ES-I3 (cell line): ENCODE measurements around the gene HOXB4.

Experiments used
- H3K36me3 ChIP-seq: 2 replicates; pipeline ENCODE4 v1.6.1; 2013; ENCODE audit warnings: mild to moderate bottlenecking, low read length, control low read depth, moderate library complexity; ENCODE audit not compliant: insufficient read depth
- H3K4me1 ChIP-seq: 2 replicates; pipeline ENCODE4 v1.6.1; 2013; ENCODE audit warnings: mild to moderate bottlenecking, control low read depth, low read length; ENCODE audit not compliant: insufficient read depth
- H3K9ac ChIP-seq: 2 replicates; pipeline ENCODE4 v1.6.1; 2013; ENCODE audit warnings: low read depth, mild to moderate bottlenecking, low read length, moderate library complexity
- H3K9me3 ChIP-seq: 2 replicates; pipeline ENCODE4 v1.6.1; 2013; ENCODE audit warnings: mild to moderate bottlenecking, low read length, moderate library complexity; ENCODE audit not compliant: control insufficient read depth, insufficient read depth

Gene HOXB4

GRCh38 chr17:48592057-48592514 is 13.9 kb upstream of the HOXB4 start:
- H3K36me3 ChIP-seq = no peaks in the 10 kb centered on the region
- H3K9ac ChIP-seq = no peak overlapping the region
- H3K4me1 ChIP-seq = peaks cover 16% of the 10 kb centered on the region
- H3K9me3 ChIP-seq = no peaks in the 10 kb centered on the region

DNA sequence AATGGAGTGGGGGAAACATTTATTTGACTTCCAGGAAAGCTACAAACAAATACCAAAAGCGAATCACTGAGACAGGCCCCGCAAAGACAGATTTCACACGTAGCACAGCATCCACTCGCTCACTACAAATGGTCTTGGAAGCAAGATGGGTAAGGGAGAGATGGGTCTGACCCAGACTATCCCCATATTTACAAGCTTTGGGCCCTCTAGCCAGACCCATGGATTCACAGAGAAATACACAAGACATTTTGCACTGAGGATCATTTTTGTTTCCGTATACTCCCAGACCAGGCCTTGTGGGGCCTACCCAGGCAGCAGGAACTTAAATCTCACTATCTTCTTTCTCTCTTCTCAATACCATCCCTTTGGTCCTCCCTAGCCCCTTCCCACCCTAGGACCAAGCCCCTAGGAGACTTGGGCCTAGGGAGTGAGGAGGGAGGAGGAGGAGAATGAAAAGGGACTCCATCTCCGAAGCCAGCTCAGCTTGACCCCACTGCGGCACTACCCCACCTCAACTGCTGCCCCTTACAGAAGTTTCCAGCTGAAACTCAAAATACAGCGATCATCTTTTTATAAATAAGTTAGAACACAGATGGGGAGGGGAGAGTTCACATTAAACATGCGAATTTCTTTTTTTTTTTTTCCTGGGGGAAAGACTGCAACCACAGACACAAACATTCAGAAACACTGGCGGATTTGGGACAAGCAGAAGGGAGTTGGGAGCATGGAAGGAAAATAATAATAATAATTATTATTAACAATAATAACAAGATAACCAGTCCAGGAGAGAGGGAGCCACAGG is 13.3 kb upstream of the HOXB4 start:
- H3K36me3 ChIP-seq = no peaks in the 10 kb centered on the region
- no peaks in the 10 kb centered on the region for H3K9me3 ChIP-seq
- no peak overlapping the region for H3K9ac ChIP-seq
- H3K4me1 ChIP-seq = peaks cover 15% of the 10 kb centered on the region

- Histone ChIP-seq H3K36me3 (no peaks in the 10 kb centered on the region), H3K9ac (no peak overlapping the region), H3K9me3 (no peaks in the 10 kb centered on the region), H3K4me1 (peaks cover 19% of the 10 kb centered on the region)
Measured at GRCh38 chr17:48590607-48591161, 12.5 kb upstream of the HOXB4 start.

GRCh38 chr17:48589831-48590606 is 11.9 kb upstream of the HOXB4 start, which contains the start of gene HOXB3:
Gene HOXB3, minus strand, starts transcription at chr17:48590241. Its CDS starts 37,767 bp downstream, at chr17:48552474.
- Histone ChIP-seq H3K4me1 (peaks cover 18% of the 10 kb centered on the region), H3K36me3 (no peaks in the 10 kb centered on the region), H3K9ac (no peak within 1 kb of the TSS), H3K9me3 (no peaks in the 10 kb centered on the region)

DNA sequence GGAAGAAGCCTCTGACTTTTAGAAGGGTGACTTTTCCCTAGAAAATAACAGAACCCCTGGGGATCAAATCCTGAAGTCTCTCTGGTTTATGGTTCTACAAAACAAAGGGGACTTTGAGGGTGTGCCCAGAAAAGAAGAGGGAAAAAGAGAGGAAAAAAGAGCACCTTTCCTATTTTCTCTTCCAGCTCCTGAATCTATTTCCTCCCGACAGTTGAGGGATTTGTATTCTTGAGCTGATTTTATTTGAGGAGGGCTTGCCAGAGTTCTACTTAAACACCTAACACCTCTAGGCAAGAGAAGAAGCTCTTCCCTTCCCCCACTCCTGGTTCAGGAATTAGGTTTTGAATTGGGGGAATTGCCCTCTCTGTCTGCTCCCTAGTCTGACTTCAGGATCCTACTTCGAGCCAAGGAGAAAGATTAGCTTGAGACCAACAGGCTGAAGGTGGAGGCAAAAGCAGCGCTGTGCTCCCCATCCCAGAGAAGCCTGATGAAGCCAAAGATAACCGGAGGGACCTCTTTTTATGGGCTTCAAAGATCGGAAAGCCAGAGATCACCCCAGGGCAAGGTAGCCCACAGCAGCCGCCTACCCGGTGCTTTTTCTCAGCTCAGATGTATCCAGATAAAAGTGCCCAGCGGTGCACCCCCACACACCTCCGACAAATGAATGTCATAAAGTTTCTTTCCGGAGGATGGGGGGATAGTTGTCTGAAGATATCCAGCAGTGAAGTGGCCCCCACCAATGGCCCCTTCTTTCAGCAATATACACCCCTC is 11.1 kb upstream of the HOXB4 start:
- H3K36me3 ChIP-seq = no peaks in the 10 kb centered on the region
- no peak overlapping the region for H3K9ac ChIP-seq
- no peaks in the 10 kb centered on the region for H3K9me3 ChIP-seq
- peaks cover 11% of the 10 kb centered on the region for H3K4me1 ChIP-seq

DNA sequence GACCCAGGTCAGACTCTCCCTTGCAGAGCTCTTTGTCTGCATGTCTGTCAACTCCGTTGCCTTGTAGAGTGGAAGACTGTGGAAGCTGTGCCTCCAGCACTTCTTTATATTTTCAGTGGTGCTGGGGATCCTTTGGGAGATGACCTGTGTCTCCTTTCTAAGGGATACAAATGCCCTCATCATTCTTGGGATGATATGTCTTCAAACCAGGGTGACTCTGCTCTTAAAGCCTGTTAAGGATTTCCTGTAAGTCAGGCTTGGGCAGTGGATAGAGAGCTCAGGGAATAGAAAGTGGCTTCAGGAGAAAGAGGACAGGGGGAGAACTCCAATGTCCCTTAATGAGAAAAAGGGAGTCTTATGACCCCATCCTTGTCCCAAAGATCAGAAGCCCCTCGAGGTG is 10.4 kb upstream of the HOXB4 start:
- Histone ChIP-seq H3K36me3 (no peaks in the 10 kb centered on the region), H3K9me3 (no peaks in the 10 kb centered on the region), H3K4me1 (peaks cover 9% of the 10 kb centered on the region), H3K9ac (no peak overlapping the region)

DNA sequence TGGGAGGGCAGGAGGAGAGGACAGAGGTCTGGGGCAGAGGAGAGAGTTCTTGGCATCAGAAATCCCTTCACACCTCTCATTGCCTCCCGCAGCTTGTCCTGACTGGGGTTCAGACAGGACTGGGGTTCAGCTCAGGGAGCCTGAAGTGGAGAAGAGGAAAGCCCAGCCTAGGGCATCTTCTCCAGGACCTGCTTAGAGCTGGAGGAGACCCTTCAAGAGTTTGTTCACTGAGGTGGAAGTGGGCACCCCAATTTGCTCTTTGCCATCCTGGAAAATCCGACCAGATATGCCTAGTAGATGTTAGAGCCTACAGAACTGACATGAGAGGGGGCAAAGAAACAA is 9.9 kb upstream of the HOXB4 start:
- Histone ChIP-seq H3K36me3 (no peaks in the 10 kb centered on the region), H3K4me1 (peaks cover 9% of the 10 kb centered on the region), H3K9ac (no peak overlapping the region), H3K9me3 (no peaks in the 10 kb centered on the region)

DNA sequence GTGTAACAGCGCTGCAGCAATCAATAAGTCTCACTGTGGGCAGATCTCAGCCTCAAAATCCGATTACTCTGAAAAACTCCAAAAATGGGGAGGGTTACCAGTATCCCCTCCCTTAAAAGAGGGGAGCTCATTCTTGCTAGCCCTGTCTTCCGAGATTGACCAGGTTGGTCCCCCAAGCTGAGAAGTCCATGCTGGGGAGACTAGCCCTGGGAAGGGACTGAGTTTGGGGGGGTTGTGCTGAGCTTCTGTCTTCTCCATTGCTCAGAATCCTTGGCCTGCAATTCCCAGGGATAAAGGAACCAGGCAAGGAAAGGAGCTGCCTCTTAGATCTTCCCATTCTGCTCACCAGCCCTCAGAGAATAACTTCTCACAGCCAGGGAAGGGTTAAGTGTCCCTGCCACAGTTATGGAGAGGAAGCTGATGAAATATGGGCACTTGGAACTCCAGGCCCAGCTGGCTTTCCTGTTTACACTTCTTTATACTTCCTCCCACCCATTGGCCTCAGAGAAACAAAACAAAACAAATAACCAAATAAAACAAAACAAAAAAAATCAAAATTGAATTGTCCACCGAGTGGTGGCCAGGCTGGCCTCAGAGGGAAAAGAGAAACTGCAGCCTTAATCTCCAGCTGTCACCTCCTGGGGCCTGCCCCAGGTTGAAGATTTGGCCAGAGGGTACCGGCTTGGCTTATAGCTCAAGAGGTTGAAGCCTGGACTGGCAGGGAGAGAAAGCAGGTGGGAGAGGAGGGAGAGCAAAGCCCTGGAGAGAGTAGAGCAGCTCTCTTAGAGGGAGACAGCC is 9.3 kb upstream of the HOXB4 start:
- H3K9me3 ChIP-seq = no peaks in the 10 kb centered on the region
- H3K4me1 ChIP-seq = peaks cover 4% of the 10 kb centered on the region
- no peaks in the 10 kb centered on the region for H3K36me3 ChIP-seq
- H3K9ac ChIP-seq = no peak overlapping the region

DNA sequence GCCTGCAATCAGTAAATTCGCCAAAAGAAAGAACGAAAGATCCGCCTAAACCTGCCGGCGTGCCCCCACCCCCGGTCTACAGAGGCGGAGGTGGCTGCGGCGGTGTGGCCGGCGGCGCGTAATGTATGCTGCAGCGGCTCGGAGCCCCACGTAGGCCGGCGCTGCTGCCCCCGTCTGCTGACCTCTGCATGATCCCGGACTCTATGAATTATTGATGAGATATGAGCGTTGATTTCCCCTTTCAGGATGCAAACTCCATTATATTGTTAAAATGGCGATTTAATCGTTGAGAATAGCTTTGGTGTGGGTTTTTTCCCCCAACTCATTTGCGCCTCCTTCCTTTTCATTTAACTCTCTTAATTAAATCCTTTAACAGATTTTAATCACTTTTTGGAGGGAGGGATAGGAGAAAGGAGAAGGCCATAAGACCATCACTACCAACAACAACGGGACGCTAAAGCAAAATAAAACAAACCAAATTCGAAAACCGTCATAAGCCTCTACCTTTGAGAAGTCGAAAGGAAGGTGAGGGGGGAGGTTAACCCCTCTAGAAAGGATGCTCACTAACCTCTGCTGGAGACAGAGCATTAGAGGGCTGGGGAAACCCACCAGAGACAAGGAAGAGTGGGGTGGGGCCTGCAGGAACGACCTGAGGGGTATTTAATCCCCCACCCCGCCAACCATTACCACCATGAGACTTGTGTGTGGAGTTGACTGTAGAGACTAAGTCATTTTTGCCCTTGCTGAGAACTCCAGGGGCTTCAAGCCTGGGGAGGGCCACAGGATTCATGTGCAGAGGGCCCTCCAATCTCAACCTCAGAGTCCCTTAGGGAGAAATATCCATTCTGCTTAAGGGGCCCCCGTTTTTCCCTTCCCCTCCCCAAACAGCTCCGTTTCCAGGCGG is 8.5 kb upstream of the HOXB4 start:
- peaks cover 4% of the 10 kb centered on the region for H3K4me1 ChIP-seq
- peak overlapping the region; percentile 40; the same call in 1 of the 2 replicates for H3K9ac ChIP-seq
- H3K9me3 ChIP-seq = no peaks in the 10 kb centered on the region
- no peaks in the 10 kb centered on the region for H3K36me3 ChIP-seq

- Histone ChIP-seq H3K36me3 (no peaks in the 10 kb centered on the region), H3K4me1 (peaks cover 4% of the 10 kb centered on the region), H3K9me3 (no peaks in the 10 kb centered on the region), H3K9ac (no peak overlapping the region)
Measured at GRCh38 chr17:48584223-48584741, 6.1 kb upstream of the HOXB4 start.

DNA sequence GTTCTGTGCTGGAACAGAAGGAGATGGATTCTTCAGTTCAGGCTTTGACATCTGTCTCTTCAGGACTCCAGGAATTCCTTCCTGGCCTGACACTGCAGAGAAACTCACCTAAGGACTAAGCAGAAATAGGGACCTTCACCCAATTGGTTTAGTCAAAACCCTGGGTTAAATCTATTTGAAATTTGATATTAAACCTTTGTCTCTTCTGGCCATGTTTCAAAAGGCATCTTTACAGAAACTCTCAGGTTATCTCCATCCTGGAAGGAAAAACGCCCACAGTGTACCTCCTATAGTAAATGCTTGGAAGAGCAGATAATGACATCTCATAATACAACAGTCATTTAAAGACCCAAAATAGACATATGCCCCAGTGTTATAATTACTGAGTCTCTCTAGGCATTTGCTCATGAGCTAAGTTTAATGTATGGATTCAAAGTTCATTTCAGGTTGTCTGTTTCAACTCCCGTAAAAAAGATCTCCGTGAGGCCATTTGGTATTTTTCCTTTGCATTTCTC is 5.6 kb upstream of the HOXB4 start:
- Histone ChIP-seq H3K9me3 (no peaks in the 10 kb centered on the region), H3K36me3 (no peaks in the 10 kb centered on the region), H3K4me1 (peaks cover 4% of the 10 kb centered on the region; the same call in 1 of the 2 replicates), H3K9ac (no peak overlapping the region)

- no peaks in the 10 kb centered on the region for H3K9me3 ChIP-seq
- H3K36me3 ChIP-seq = no peaks in the 10 kb centered on the region
- no peak overlapping the region for H3K9ac ChIP-seq
- H3K4me1 ChIP-seq = peaks cover 4% of the 10 kb centered on the region; the same call in 1 of the 2 replicates
Measured at GRCh38 chr17:48582750-48583069, 4.6 kb upstream of the HOXB4 start.
